Measurements from ENCODE around the gene ANTXRL. TPM values are rescaled to one million over a fixed set of nuclear protein-coding genes. Genes with fewer than 3 reads are reported as not detected.
"Not testable (repeated sequence)": the region's sequence is repeated elsewhere in the genome, so short reads cannot be mapped to it uniquely, and the experiment has no call there.

The ANTXRL gene
- total RNA-seq, 1 donor, result not detected

DNA sequence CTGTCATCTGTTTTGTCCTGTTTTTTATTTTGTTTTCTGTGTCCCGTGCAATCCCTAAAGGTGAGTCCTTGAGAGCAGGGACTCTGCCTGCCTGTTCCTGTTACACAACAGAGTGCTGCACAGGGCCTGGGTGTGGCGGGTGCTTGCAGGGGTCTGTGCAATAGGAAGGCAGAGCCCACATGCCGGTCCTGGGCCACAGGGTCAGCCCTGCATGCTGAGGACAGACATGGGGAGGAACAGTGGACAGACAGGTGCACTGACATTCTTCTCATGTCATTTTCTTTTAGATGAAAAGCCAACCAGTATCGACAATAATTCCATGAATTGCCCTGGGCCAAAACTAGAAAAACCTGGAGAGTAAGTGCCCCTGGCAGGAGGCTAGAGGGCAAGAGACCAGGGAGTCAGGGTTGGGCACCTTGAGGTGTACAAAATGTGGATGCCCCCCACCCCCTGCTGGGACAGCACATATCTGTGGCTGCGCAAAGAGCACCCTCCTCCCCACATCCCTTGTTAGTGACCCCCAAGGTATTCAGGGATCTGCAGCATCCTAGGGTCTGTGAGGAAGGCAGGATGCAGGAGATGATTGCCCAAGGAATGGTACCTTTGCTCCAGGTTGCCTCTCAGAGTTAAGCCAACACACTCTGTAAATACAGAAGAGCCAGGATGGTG, 19.9 kb downstream of the ANTXRL start:
- no peak for DNase-seq (ENCODE audit: low read depth in 2 of 3, low spot score in 2 of 3)

DNA sequence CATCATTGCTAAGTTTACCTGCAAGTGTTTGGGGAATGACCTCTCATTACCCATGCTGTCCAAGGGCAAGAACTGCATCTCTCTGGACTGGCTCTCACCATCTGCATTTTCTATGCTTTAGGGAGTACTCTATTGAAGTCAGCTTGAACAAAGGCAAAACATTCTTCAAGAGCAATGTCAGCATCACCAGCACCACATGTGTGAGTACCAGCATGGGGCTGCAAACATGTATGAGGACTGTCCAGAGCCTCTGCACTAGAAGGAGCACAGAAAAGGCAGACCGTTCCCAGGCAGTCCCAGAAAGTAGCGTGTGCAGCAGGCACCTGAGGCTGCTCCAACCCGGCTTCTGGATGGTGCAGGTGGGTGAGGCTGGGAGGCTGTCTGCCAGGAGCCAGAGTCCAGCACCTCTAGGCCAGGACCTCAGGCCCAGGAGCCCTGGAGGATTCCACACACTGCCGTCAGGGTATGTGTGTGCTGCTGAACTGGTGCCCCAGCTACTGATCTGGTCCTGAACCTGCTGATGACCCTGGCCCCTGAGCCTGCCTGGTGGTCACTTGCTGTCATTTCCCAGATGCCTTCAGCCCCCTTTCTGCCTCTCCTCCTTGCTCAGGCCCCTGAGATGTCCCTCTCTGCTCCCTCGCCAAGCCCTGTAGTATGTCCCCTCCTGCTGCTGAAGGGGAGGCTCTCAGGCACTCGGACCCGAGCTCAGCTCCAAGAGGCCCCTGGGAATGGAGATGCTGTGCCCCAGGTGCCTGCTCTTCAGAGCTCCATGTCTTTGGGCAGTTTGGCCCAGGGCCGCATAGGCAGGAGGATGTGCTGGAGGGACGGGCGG, 20.7 kb downstream of the ANTXRL start:
- DNase-seq (ENCODE audit: low read depth in 2 of 3, low spot score in 2 of 3), result no peak

GRCh38 chr10:46308113-46308415, 21.3 kb downstream of the ANTXRL start:
- no peak for DNase-seq (ENCODE audit: low read depth in 2 of 3, low spot score in 2 of 3)

DNA sequence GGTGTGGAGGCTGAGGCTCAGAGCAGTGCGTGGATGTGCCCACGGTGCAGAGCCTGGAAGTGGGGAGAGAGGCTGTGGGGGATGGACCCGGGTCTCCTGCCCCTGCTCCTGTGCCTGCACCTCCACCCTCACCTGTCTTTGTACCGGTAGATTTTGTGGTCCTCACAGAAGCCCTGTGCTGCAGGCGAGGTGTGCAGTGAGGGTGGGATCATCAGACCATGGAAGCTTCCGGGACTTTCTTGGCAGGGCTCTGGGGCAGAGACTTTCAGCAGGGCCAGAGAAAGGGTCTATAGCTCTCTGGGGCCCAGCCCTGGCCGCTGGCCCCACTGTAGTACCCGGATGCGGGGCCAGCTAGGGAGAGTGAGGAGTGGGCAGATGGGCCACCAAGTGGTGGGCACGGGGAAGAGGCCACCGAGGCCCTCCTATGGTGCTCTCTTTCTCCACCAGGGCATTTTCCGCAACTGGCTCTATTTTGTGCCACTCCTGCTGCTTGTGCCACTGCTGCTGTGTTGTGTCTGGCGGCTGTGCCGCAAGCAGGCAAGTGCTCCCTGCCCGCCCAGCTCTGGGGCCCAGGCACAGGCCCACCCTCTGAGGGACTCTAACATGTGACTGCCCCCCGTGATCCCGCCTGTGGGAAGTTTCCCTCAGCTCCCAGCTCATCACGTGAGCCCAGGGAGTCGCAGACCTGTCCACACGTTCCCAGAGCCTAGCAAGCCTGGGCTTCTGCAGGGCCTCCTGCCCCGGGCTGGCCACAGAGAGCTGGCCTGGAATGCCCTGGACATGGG, 22.1 kb downstream of the ANTXRL start:
- DNase-seq (ENCODE audit: low read depth in 2 of 3, low spot score in 2 of 3), result no peak

GRCh38 chr10:46309511-46310142, 22.8 kb downstream of the ANTXRL start:
- no peak for DNase-seq (ENCODE audit: low read depth in 2 of 3, low spot score in 2 of 3)

DNA sequence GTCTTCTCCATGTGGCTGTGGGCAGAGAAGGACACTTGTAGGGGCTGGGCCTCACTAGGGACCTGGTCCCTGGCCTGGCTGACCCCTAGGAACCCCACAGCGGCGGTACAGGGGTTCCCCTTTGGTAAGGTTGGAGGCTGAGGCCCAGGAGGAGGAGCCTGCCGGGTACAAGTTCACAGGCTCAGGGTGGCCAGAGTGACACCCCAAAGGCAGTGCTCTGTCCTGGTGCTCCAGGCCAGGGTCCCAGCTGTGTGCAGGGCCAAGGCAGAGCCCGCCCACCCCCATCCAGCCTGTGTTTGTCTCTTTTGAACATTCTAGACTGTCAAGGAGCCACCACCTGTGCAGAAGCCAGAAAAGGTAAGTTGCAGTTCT, 23.3 kb downstream of the ANTXRL start:
- no peak for DNase-seq (ENCODE audit: low read depth in 2 of 3, low spot score in 2 of 3)

- no peak for DNase-seq (ENCODE audit: low read depth in 2 of 3, low spot score in 2 of 3)
Observed at GRCh38 chr10:46310851-46311250, 24.1 kb downstream of the ANTXRL start.

DNA sequence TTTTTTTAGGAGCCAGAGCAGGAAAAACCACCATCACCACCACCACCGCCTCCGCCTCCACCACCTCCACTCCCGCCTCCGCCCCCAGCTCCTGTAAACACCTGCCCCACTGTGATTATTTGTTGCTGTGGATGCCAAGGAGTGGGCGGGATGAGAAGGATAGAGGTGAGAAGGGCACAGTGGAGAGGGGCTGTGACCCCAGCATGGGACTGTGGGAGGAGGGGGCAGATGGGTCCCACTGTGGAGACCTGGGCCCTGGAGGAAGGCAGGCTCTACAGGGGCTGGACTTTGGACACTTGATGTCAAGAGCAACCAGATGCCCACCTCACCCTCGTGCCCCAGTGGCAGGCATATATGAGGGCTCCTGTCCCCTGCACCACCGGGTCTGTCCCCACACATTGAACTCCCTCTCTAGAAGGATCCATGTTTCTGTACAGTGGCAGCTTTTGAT, 24.7 kb downstream of the ANTXRL start:
- no peak for DNase-seq (ENCODE audit: low read depth in 2 of 3, low spot score in 2 of 3)

GRCh38 chr10:46311961-46312431, 25.2 kb downstream of the ANTXRL start:
- not testable (repeated sequence) for DNase-seq (ENCODE audit: low read depth in 2 of 3, low spot score in 2 of 3)

GRCh38 chr10:46312953-46313352, 26.2 kb downstream of the ANTXRL start:
- no peak for DNase-seq (ENCODE audit: low read depth in 2 of 3, low spot score in 2 of 3)

GRCh38 chr10:46314071-46314470, 27.3 kb downstream of the ANTXRL start:
- no peak for DNase-seq (ENCODE audit: low read depth in 2 of 3, low spot score in 2 of 3)

- not testable (repeated sequence) for DNase-seq (ENCODE audit: low read depth in 2 of 3, low spot score in 2 of 3)
Observed at GRCh38 chr10:46315071-46315860, 28.5 kb downstream of the ANTXRL start.

DNA sequence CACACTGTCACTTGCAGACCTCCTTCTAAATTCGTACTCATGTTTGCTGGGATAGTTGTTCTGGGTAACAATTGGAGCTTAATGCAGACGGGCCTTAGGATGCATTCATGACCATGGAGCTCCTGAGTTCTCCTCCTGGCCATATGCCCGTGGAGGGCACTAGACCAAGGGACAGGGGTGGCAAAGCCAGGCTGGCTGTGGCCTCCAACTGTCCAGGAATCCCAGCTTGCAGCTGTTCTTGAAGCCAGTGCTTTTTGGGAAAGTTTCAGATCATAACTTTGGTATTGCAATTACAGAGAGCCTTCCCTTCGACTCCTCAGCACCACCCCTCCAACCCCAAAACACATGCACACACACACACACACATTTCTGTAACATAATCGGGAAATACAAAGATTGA, 30.6 kb downstream of the ANTXRL start:
- DNase-seq (ENCODE audit: low read depth in 2 of 3, low spot score in 2 of 3), result no peak

- DNase-seq (ENCODE audit: low read depth in 2 of 3, low spot score in 2 of 3), result no peak
Observed at GRCh38 chr10:46317889-46318288, 31.1 kb downstream of the ANTXRL start.

DNA sequence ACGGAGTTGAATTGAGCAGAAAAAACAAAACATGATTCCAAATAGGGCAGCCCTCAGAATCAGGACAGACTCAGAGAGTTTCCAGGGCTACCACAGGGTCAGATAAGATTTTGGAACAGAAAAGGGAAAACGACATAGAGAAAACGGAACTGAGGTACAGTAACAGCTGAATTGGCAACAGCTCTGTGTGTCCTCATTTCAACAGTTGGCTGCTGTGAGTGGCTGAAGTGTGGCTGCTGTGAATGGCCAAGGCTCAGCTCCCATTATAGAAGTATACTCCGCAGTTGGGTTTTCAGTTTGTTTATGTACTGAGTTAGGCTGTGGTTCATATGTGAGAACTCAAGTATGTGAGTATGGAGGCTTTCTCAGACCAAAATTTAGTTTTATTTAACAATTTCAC, 32.0 kb downstream of the ANTXRL start:
- no peak for DNase-seq (ENCODE audit: low read depth in 2 of 3, low spot score in 2 of 3)

DNA sequence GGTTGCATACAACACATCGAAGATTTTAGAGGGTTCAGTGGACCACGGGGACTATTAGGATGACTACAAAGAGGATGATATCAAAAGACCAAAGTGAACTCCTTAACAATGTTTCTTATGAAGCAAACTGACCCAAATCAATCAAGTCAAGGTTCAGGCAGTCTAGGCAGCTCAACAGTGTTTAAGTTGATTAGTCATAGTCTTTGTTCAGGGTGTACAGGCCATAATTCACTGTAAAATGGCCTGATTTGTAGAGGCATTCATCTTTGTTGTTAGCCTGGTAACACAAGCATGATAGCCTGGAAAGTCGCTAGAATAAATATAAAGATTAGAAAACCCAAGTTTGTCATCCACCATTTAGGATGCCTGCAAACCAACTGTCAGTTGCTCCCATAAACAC, 32.6 kb downstream of the ANTXRL start:
- DNase-seq (ENCODE audit: low read depth in 2 of 3, low spot score in 2 of 3), result no peak

GRCh38 chr10:46321770-46322169, 35.0 kb downstream of the ANTXRL start:
- no peak for DNase-seq (ENCODE audit: low read depth in 2 of 3, low spot score in 2 of 3)

DNA sequence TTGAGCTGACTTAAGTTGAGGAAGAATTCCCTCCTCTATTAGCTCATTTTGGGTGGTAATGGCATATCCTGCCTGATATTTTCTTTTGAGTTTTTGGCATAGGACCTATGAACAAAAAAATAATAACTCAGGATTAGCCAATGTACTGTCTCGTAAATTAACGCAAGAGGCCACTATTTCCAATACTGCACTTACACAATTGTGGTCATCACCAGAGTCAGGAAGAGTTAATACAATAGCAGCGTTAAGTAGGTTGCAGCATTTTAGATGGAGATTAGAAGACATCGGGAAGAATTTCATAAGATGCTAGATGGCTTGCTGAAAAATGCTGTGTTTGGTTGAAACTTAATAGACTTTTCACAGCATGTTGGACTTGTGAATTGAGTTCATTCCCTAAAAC, 36.4 kb downstream of the ANTXRL start:
- no peak for DNase-seq (ENCODE audit: low read depth in 2 of 3, low spot score in 2 of 3)

- peak in 2 of 3 donors; percentile 7 to 8 for DNase-seq (ENCODE audit: low read depth in 2 of 3, low spot score in 2 of 3)
Observed at GRCh38 chr10:46325021-46325420, 38.2 kb downstream of the ANTXRL start.

DNA sequence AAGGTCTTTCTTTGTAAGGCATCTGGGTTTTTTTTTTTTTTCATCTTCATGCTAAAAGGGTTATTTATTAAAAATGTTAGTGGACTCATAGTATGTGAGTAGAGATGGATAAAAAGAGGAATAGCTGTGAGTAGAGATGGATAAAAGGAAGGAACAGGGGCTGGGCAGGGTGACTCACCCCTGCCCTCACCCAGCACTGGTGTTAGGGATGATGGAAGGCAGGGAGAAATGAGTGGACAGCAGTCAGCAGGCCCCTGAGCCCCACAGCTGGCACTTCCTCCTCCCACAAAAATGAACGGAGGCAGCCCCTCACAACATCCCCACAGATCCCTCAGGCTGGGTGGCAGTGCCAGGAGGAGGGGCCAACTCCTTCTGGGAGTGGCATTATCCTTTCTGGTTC, 39.3 kb downstream of the ANTXRL start:
- DNase-seq (ENCODE audit: low read depth in 2 of 3, low spot score in 2 of 3), result no peak

All from hematopoietic multipotent progenitor cell (in vitro differentiated cells).